HL-60/S4 (cell line): ENCODE data around the gene CFAP77.
"Not testable (repeated sequence)": the region's sequence is repeated elsewhere in the genome, so short reads cannot be mapped to it uniquely, and the experiment has no call there.

ENCODE experiments used
- in situ Hi-C: fragments of 300-500 bp; cut with MboI; formaldehyde crosslinking; loops from 2 replicates; pipeline ENCODE4 v1.14.3; 2022; ENCODE audit warnings: low sequenced_read_pairs

Gene CFAP77

DNA sequence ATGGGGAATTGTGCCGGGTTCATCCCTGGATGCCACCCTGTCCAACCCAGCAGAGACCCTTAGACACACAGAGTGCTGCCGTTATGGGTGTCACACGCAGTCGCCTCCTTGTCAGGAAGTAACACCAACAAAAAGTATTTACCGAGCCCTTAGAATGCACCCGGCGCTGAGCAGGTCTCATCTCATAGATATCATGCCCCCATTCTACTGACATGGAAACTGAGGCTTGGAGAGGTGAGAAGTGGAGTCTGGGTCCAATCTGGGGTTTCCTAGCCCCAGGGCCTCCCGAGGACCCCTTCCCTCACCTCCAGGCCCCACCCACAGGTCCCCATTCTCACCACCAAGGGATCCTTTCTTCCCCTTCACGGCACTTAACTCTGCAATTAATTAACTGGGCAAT is 135.6 kb downstream of the CFAP77 start:
- in situ Hi-C loops, result no loop called here

DNA sequence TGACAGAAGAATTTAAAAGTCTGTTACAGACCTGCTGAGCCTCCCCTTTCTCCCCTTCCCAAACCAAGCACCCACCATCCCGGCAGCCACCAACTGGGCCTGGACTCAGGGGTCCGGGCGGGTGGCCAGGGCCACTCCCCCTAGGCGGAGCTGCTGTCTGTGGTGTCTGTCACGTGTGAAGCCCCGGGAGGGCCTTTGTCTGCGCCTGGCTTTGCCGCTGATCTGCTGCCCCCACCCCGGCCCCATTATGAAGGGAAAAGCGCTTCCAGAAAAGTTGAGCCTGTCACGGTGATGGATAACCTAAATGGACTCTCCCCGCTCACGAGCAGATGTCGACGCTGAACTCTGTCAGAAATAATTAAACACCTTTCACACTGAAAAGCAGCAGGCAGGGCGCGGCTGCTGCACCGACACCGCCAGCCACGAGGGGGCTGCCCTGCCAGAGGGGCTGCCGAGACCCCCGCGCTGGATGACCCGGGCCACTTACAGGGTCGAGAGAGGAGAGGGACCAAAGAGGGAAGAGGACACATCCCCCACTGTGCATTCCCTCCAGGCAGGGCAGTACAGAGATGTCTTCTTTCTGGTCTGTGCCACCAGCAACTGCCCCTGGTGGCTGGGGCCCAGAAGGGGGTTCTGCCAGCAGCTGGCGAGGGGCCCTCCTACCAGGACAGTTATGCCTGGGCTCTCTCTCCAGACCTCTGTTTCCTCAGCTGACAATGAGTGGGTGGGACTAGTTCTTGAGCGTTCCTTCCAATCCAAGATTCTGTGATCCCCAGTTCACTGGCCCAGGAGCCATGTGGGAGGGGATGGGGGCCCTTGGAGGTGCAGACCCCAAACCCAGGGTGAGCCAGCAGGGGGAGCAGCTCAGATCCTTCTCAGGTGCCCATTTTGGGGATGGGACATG is 136.4 kb downstream of the CFAP77 start:
- in situ Hi-C loops, result no loop called here

DNA sequence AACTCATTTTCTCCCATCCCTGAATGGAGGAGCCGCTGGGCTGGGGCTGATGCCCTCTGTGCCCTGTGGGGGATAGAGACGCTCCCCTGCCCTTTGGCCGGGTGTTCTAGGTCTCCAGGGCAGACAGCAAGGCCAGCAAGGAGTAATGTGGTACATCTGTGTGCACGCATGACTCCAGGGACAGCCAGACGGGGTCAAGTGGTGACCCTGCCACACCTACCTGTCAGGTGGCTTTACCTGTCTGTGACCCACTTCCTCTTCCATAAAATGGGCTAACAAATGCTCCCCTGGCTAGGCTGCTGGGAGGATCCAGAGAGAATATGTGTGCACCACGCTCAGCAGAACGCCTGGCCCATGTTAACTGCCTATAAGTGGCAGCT is 137.0 kb downstream of the CFAP77 start:
- in situ Hi-C loops, result no loop called here

DNA sequence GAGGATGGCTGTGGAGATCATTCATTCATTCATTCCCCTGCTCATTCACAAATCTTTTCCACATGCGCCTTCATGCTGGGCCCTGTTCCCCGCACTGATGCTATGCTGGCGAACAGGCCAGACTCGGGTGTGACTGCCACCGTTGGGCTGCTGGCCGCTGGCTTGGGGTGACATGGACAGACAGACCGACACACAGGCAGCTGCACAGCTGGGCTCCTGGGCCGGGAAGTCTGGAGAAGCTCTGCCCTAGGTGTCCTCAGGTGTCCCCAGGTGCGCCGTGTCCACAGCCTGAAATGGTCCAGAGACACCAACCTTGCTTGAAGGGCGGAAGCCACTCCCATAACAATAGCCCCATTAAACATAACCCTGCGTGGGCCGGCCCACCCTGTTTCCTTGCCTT is 137.4 kb downstream of the CFAP77 start:
- in situ Hi-C loops, result no loop called here

DNA sequence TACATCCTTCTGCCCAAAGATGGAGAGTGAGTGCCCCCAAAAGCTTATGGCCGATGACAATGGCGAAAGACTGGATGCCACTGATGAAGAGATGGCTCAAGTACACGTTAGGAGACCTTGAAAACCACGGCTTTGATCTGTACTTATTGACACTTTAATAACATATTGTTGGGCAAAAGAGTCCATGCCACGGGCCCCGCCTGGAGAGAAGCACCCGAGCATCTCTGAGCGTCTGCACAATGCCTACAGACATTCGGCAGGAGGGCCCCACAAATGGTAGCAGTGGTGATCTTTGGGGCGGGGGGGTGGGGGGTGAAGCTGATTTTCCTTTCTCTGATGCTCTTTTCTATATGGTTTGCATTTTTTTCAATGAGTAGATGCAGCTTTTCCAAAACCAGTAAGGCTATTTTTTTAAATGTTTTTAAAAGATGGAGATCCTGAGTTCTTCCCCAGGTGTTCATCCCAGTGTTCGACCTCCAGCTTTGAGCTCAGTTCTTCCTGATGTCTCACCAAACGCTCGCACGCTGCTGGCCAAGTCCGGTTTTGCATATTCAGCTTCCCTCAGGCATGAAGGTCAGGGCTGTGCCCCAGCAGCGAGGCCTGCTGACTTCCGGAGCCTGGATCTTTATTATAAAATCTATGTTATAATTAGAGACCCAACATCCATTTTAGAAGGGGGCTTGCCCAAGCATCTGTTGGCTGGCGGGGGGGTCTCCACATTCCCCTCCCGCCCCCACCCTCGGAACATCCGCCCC is 138.1 kb downstream of the CFAP77 start:
- in situ Hi-C loops, result no loop called here

DNA sequence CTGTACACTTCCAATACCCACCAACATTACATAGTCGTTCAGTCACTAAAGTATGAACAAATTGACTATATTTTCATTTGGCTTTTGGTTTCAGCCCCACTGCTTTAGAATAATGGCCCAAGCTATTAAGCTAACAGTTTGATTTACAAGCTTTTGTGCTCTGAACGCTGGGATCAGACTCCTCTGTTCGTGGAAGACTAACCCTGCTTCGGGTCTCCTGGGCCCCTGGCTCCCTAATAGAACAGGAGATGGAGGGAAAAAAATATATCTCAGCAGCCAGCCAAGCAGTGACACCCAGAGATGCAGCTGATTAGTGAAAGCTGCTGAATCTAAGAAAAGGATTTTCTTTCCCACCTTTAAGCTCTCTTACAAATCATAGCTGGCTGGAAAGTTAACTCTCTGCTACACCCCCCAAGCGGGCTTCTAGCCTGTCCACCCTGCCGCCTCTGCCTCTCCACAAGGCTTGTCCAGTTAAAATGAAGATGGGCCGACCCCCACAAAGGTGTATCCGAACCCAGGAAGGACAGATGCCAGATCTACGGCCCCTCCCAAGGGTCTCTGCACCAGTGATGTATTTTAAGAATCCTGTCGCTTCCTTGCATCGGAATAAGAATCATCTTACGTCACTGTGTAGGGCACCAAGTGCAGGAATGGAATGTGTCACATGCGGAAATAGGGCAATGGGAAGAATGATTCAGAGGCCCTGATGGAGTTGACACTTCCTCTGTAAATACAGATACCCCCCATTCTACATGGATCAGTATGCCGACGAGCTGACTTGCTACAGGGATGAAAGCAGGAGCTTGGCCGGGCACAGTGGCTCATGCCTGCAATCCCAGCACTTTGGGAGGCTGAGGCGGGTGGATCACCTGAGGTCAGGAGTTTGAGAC is 139.0 kb downstream of the CFAP77 start:
- in situ Hi-C loops, result no loop called here

DNA sequence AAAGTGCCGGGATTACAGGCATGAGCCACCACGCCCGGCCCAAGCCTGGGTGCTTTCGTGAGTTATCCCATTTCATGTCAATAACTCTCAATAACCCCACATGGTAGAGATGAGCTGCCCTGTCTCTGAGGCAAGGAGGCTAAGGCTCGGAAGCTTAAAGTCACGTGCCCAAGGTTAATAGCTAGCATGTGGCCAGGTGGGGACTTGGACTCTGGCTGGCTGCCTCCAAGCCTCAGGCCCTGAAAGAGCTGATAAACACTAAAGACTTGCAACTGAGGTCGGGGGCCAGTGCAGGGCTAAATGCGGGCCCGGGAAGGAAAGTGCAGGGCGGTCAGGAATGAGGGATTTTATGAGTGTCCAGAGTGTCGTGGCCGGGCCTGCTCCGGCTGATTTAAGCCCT is 141.5 kb downstream of the CFAP77 start:
- in situ Hi-C loops, result no loop called here

DNA sequence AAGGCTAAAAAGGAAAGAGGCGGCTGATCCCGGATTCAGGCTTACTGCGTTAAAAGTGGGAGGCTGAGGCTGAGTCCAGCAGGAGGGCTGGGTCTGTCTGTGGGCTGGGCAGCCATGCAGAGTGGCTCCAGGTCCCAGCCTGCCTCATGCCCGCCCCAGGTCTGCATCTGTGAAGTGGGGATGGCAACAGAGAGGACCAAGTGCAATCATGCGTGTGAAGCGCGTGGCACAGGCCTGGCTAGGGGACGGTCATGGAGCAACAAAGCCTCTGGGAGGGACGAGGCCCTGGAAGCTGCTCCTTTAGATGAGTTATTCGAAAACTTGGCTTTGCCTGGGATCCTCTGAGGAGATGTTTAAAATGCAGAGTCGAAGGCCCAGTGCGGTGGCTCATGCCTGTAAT is 142.0 kb downstream of the CFAP77 start:
- in situ Hi-C loops, result no loop called here

DNA sequence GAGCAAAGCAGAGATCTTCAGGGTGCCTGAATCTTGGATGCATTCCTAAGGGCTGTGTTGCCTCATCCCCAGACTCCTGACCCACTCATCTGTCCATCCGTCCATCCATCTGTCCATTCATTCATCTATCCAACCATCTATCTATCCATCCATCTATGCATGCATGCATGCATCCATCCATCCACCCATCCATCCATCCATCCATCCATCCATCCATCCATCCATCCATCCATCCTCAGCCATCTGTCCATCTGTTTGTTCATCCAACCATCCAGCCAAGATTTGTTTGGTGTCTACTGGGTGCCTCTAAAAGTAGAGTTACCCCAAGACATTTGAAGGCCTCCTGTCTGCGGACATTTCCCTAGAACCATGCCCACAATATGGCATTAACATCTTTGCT is 144.7 kb downstream of the CFAP77 start:
- in situ Hi-C loops, result no loop called here

DNA sequence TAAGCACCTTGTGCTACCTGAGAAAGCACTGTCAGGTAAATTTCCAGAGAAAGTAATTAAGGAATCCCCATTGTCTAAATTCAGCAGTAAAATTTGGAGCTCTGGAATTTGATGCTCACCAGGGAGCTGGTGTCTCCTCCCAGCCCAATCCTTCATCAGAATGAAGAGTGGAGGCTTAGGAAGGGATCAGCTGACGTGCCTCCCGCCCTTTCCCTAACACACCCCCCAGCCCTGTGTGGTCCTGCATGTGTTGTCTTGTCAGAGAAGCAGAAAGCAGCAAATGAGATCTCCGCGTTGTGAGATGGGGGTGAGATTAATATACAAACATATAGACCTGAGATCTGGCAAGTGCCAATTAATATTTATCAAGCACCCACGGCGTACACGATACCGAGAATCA is 145.5 kb downstream of the CFAP77 start:
- in situ Hi-C loops, result no loop called here

DNA sequence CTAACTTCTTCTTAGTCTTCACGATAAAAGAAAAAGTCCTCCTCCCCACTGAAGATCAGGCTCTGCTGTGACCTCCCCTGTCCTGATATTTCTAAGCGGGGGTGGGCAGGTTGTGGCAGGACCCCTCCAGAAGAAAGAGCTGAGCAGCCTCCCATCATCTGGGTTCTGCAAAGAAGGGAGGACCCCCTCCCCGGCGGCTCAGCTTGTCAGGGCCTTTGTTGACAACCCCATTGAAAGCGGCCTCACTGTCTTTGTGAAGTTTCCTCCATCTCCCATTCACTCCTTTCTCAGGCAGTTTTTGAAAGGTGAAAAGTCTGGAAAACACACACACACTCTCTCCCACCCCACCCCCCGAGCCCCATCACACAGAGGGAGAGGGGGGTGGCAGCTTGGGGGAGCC is 146.2 kb downstream of the CFAP77 start:
- in situ Hi-C loops, result no loop called here

DNA sequence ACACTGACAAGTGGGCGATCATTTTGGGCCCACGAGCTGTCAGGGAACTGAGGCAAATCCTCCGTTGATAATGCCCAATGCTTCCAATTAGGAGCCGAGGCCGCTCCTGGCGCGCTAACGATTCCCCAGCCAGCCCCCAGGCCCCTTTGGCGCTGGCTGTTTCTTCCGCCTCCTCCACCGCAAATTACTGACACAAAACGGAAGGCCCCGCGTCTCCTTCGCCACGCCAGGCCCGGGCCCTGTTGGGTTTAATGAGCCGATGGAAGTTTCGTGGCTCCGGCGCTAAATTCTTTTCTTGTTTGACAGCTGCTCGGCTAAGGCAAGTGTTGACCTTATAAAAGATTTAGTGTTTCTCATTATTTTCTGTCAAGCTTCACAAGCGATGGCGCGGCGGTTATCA is 146.7 kb downstream of the CFAP77 start:
- in situ Hi-C loops, result no loop called here

DNA sequence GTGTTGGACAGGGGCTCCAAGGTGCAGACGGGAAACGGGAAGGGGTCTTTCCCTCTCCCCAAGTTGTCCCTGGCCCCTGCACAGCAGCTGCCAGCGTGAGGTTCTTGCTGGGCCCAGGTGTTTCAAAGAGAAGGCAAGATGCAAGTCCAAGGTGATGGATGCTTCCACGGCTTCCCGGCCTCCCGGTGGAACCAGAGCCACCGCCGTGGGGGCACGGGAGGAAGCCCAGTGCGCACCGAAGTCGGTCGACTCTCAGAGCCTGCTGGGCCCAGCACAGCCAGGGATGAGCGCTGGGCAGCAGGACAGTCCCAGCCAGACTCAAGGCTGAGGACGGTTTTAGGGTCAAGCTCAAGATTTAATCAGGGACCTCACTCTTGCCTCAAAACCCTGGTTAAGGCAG is 147.1 kb downstream of the CFAP77 start:
- in situ Hi-C loops, result no loop called here

DNA sequence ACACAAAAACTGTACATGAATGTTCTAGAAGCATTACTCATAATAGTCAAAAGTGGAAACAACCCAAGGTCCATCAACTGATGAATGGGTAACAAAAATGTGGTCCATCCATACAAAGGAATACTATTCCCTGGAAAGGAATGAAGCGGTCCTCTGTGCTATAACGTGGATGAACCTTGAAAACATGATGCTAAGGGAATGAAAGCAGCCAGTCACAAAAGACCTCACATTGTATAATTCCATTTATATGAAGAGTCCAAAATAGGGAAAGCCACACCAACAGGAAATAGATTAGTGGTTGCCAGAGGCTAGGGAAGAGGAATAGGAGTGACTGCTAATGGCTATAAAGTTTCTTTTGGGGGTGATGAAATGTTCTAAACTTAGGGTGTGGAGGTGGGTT is 149.7 kb downstream of the CFAP77 start:
- in situ Hi-C loops, result no loop called here

DNA sequence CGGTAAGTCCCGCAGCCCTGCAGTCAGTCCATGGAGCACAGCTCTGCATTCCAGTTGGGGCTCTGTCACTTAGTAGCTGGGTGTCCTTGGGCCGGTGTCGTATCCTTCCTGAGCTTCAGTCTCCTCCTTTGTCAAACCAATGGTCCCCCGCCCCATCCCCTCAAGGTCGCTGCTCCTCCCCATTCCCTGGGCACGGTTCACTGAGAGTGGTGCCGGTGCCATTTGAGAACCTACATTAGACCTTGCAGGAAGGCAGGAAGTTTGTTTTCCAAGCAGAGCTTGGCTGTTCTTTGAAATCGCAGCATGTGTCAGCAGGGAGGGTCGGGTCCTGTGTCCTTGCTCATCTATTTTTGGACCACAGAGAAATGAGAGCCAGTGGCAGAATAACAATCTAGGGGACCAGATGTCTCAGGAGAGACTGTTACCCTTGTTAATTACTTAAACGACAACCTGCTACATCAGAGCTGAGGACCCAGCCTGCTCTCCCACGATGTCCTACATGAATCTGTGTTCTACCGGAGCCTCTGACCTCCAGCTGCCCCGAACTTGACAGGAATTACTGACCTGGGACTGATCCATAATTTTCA is 150.7 kb downstream of the CFAP77 start:
- in situ Hi-C loops, result no loop called here

DNA sequence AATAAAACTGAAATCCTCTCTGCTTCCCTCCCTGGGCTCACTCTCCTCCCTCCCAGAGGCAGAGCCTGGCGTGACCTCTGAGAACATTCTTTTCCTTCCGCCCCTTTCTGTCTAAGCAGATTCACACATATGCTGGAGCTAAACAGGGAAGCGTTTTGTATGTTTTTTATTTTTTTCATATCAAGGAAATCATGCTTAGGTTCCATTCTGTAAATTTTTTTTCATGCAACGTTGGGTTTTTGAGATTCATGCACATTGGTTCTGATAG is 152.2 kb downstream of the CFAP77 start:
- in situ Hi-C loops, result no loop called here

DNA sequence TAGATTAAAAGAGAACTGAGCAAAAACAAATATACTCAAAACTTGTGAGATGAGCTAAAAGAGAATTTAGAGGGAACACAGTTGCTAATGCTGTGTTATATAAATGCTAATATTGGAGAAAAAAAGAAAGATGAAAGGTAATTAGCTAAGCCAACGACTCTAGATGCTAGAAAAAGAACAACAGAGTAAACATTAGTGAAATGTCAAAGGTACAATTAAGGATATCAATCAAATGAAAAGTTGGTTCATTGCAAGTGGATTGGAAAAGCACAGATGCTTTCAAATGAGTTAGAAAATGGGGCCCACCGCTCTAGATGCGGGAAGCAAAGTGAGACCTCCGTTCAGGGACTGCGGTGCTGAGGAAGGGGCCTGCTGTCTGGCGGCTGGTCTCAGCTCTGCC is 154.5 kb downstream of the CFAP77 start:
- in situ Hi-C loops, result no loop called here

DNA sequence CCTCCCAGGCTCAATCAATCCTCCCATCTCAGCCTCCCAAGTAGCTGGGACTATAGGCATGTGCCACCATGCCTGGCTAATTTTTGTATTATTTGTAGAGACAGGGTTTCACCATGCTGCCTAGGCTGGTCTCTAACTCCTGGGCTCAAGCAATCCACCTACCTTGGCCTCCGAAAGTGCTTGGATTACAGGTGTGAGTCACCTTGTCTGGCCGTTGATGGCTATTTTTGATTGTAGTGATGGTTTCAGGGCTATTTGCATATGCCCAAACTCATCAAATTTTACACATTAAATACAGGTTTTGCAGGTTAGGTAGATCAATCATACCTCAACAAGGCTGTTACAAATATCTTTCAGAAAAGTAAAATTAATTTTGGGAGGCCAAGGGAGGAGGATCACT is 158.8 kb downstream of the CFAP77 start:
- in situ Hi-C loops, result not testable (repeated sequence)

DNA sequence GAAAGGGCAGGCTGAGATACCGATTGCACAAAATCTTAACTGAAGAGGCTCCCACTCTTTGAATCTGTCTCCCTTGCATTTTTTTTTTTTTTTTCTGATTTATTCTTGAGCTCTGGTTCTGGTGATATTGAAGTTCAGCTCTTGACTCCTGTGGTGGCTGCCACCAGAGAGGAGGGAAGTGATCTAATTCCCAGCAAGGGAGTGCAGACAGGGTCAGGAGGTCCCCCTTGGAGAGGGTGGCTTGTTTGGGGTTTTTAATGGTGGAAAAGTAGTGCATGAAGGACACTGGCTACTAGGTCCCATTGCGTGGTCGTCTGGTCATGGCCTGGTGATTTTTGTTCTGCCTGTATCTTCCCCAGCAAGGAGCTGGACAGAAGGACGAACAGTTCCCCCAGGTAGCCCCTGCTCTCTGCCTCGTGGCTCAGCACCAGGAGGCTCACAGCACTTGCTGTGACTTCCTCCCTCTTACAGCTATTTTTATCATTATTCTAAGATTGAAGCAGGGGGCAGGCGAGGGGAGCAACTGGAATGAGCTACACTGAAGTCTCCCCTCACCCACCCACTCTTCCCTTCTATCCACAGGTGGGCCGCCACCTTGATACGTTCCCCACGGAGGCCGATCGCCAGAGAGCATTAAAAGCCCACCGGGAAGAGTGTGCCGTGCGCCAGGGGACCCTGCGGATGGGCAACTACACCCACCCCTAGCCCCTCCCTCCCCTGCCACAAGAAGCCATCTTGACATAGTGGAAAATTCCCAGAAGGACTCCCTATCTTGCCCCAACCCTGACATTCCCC is 162.0 kb downstream of the CFAP77 start:
- in situ Hi-C loops, result no loop called here

DNA sequence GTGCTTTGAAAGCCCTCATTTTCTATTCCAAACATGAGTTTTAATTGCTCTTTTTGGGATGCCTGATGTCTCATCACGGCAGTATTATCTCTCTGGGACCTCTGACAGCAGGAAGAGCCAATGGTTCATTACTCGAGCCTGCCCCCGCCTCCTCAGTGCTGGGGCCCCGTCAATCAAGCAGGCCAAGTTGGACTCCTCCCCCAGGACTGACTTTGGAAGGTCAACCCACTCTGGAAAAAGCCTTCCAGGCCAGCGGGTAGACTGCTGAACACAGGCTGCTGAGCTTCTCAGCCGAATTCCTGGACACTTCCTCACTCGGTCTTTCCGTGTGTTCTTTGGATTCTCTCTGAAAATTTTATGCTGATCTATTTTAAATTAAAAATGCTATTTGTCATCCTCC is 162.9 kb downstream of the CFAP77 start:
- in situ Hi-C loops, result no loop called here
